Measurements from ENCODE around the gene COA1. TPM values are rescaled to one million over a fixed set of nuclear protein-coding genes. Genes with fewer than 3 reads are reported as not detected.

Gene COA1
- total RNA-seq, 1 experiment from 2014 or later = 65.5 TPM

- intact Hi-C loops (cut with micrococcal nuclease; ENCODE audit: unreplicated experiment) = no loop called here
- no TSS peak for BruUV-seq (replicated peaks)
These were observed 28.9 kb upstream of the COA1 start, which contains the start of gene BLVRA for GRCh38 chr7:43758029-43758821. BLVRA (plus strand) TSS chr7:43758680; CDS start chr7:43771159, 12,479 bp downstream.

More at GRCh38 chr7:43758029-43758821, 28.9 kb upstream of the COA1 start, which contains the start of gene BLVRA:
- Histone ChIP-seq H3K36me3 (ENCODE audit: control insufficient read depth, insufficient read depth, low read length) (no peaks in the 10 kb centered on the region), H3K4me3 (ENCODE audit: low read depth in 2 of 2, low read length in 2 of 2) (peak within 1 kb of the TSS; percentile 75 to 83), H3K27ac (ENCODE audit: low read length) (peak within 1 kb of the TSS; percentile 85), H3K9me3 (ENCODE audit: control insufficient read depth, insufficient read depth, low read depth, low read length) (no peaks in the 10 kb centered on the region), H3K4me1 (ENCODE audit: control insufficient read depth, insufficient read depth, low read length) (peaks cover 23% of the 10 kb centered on the region), H3K27me3 (ENCODE audit: control insufficient read depth, insufficient read depth, low read length) (no peaks in the 10 kb centered on the region)
- in situ Hi-C loops (cut with HindIII; ENCODE audit: low pct_unique_long_range_greater_than_20kb, low sequenced_read_pairs) = no loop called here
- ChIA-PET POLR2A (interaction anchor here (0.6 to 1.0 kb wide), 2 partner anchors 33 to 176 kb away, joined by 4 to 7 read pairs; no protein-coding TSS in a partner anchor), CTCF (interaction anchor here (0.6 kb wide), 2 partner anchors 36 to 73 kb away, joined by 3 to 6 read pairs; no protein-coding TSS in a partner anchor)
- DNase-seq (ENCODE audit: low read depth, low spot score) (no peak), ATAC-seq (peak; percentile 91)
- TF ChIP-seq REST (IDR thresholded peaks at IDR 0.05; ENCODE audit: insufficient read depth in 1 of 2, low read depth in 2 of 2, low read length in 1 of 2) = no peak
- no peak for TF ChIP-seq TCF7L2 (IDR thresholded peaks at IDR 0.05; ENCODE audit: low read depth, low read length)
- no peak for TF ChIP-seq CTCF (IDR thresholded peaks at IDR 0.05)
